ENCODE data around the gene KYNU.

KYNU gene

GRCh38 chr2:142877216-142877838 is at the start of gene KYNU:
KYNU (plus strand) TSS chr2:142877664; CDS start chr2:142885368, 7,704 bp downstream.
- H3K4me3 ChIP-seq (replicated peaks; ENCODE audit: low read depth, low read length) = no peak within 1 kb of the TSS
- peak; percentile 26 for DNase-seq (ENCODE audit: low read depth)
- no peak for TF ChIP-seq CTCF (IDR thresholded peaks at IDR 0.05; ENCODE audit: low read length, missing control alignments)

GRCh38 chr2:142834021-142834420 is 43.4 kb upstream of the KYNU start:
- peak; percentile 54 for DNase-seq (ENCODE audit: low read depth)
- TF ChIP-seq CTCF (IDR thresholded peaks at IDR 0.05; ENCODE audit: low read length, missing control alignments) = no peak
- H3K4me3 ChIP-seq (replicated peaks; ENCODE audit: low read depth, low read length) = no peak overlapping the region

- TF ChIP-seq CTCF (IDR thresholded peaks at IDR 0.05; ENCODE audit: low read length, missing control alignments) = no peak
- no peak overlapping the region for H3K4me3 ChIP-seq (replicated peaks; ENCODE audit: low read depth, low read length)
- DNase-seq (ENCODE audit: low read depth) = no peak
Observed at GRCh38 chr2:142840436-142840835, 37.0 kb upstream of the KYNU start.

DNA sequence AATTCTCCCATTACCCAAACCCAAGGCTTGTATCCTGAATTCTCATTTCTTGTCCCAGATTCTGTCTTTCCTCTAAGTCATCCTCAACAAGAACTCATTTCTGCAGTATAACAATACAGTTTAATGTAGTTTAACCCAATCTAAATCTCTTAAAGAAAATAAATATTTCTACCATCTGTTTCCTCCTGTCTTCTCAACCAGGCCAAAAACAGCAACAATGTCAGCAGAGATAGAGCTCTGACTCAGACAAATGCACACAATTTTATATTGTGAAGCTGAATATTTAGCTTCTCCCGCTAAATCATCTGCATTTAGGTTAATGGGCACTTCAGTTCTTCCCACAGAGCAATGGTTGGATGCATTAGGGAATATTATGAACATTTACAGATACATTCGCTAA is 35.7 kb upstream of the KYNU start:
- DNase-seq (ENCODE audit: low read depth) = peak; percentile 25
- no peak for TF ChIP-seq CTCF (IDR thresholded peaks at IDR 0.05; ENCODE audit: low read length, missing control alignments)

DNA sequence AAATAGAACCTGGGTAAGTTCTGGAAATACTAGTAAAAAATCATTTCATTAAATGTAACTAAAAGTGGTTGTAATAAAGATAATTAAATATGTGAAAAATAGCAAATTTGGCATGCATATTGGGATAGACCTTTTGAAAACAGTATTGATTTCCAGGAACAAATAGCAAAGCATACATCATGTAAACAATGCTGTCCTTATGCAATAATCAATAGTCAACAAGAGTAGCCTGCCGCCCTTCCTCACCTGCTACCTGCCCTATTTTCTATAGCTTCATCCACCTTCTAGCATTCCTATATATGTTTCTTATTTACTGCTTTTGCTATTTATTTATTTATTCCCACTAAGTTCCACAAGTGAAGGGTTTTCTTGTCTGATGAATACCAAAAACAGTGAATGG is 35.1 kb upstream of the KYNU start:
- no peak for TF ChIP-seq CTCF (IDR thresholded peaks at IDR 0.05; ENCODE audit: low read length, missing control alignments)
- DNase-seq (ENCODE audit: low read depth) = no peak
- no peak overlapping the region for H3K4me3 ChIP-seq (replicated peaks; ENCODE audit: low read depth, low read length)

More for the DNA sequence above, 35.7 kb upstream of the KYNU start:
- H3K4me3 ChIP-seq (replicated peaks; ENCODE audit: low read depth, low read length) = no peak overlapping the region

- H3K4me3 ChIP-seq (replicated peaks; ENCODE audit: low read depth, low read length) = no peak overlapping the region
- no peak for TF ChIP-seq CTCF (IDR thresholded peaks at IDR 0.05; ENCODE audit: low read length, missing control alignments)
- peak; percentile 24 for DNase-seq (ENCODE audit: low read depth)
Observed at GRCh38 chr2:142843731-142844130, 33.7 kb upstream of the KYNU start.

GRCh38 chr2:142848023-142848606 is 29.3 kb upstream of the KYNU start:
- no peak overlapping the region for H3K4me3 ChIP-seq (replicated peaks; ENCODE audit: low read depth, low read length)
- no peak for DNase-seq (ENCODE audit: low read depth)
- no peak for TF ChIP-seq CTCF (IDR thresholded peaks at IDR 0.05; ENCODE audit: low read length, missing control alignments)

Data from fibroblast of pulmonary artery (primary cell).